ENCODE results near the gene LYSMD4.
"Not testable (repeated sequence)": the region's sequence is repeated elsewhere in the genome, so short reads cannot be mapped to it uniquely, and the experiment has no call there.

LYSMD4 gene

GRCh38 chr15:99753066-99753465 lies 19.8 kb upstream of the LYSMD4 start:
- DNase-seq (ENCODE audit: extremely low read depth, low read depth) = no peak
- TF ChIP-seq, protein P1, sequence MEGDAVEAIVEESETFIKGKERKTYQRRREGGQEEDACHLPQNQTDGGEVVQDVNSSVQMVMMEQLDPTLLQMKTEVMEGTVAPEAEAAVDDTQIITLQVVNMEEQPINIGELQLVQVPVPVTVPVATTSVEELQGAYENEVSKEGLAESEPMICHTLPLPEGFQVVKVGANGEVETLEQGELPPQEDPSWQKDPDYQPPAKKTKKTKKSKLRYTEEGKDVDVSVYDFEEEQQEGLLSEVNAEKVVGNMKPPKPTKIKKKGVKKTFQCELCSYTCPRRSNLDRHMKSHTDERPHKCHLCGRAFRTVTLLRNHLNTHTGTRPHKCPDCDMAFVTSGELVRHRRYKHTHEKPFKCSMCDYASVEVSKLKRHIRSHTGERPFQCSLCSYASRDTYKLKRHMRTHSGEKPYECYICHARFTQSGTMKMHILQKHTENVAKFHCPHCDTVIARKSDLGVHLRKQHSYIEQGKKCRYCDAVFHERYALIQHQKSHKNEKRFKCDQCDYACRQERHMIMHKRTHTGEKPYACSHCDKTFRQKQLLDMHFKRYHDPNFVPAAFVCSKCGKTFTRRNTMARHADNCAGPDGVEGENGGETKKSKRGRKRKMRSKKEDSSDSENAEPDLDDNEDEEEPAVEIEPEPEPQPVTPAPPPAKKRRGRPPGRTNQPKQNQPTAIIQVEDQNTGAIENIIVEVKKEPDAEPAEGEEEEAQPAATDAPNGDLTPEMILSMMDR (IDR thresholded peaks at IDR 0.05; ENCODE audit: low read depth, low read length) = no peak

DNA sequence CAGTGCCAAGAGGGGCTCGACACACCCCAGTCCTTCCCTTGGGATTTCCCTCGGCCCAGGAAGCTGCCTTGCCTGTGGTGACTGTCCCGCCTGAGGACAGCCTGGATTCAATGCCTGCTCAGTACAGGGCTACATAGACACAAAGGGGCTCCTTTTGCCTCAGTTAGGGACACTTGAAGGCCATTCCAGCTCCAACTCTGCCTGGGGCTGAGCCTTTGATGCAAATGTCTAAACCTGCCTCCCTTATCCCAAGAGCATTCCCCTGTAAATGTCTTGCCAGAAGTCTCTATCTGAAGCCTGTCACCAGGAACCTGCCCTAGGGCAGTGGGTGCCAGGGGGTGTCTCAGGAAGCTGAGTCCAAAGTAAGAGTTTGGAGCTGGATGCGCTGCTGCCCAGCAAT lies 19.3 kb upstream of the LYSMD4 start:
- DNase-seq (ENCODE audit: extremely low read depth, low read depth) = no peak
- TF ChIP-seq, protein P1 (IDR thresholded peaks at IDR 0.05; ENCODE audit: low read depth, low read length) = no peak

DNA sequence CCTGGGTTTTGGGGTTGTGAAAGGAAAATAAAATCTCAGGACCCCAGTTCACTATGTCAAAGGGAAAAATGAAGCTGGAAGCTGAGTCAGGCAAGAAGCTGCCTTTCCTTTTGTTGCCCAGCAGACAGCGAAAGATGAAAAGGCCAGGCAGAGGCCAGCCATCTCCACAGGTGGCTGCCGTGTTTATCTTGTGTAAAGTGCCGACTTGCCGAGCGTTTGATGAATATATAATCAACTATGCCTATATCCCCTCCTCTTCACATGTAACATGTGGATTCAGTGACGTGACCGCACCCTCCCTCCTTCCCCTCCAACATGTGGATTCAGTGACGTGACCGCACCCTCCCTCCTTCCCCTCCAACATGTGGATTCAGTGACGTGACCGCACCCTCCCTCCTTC lies 17.1 kb upstream of the LYSMD4 start:
- not testable (repeated sequence) for DNase-seq (ENCODE audit: extremely low read depth, low read depth)

DNA sequence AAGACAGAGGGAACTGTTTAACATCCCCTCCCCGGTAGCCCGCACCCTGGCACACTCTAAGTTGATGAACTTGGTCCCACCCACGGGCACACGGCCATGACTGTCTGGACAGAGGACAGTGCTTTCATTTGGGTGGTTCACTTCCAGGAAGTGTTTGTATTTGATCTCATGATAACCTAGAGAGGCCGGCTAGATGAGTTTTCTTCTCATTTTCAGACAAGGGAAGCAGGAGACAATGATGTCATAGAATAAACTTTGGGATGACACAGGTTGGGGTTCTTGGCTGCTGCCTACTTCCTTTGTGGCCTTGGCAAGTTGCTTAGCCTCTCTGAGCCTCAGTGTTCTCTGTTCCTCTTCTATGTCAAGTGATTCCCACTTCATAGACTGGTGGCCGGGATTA lies 16.1 kb upstream of the LYSMD4 start:
- TF ChIP-seq, protein P1 (IDR thresholded peaks at IDR 0.05; ENCODE audit: low read depth, low read length) = no peak
- no peak for DNase-seq (ENCODE audit: extremely low read depth, low read depth)

DNA sequence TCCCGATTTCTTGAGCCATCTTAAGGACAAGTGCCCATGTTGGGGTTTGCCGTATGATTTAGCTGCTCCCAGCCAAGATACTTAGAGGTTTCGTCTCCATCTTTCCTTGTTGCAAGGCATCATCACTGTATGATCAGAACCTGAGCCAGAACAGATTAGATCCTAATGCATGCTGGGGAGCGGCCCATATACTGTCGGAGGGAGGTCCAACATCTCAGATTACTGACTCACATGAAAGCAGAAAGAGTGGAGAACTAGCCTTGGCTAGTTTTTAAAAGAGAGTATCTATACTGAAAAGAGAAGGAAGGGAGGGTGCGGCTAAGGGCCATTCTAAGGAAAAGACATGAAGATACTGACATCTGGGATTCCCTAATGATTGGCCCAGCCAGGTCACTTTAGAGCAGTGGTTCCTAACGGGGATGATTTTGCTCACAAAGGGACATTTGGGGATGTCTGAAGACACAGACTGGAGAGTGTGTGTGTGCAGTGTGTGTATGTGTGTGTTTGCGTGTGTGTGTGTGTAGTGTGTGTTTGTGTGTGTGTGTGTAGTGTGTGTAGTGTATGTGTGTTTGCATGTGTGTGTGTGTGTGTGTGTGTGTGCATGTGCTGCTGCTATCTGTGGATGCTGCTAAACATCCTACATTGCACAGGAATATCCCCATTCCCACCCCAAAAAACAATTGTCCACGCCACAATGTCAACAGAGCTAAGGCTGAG lies 12.3 kb upstream of the LYSMD4 start:
- TF ChIP-seq, protein P1 (IDR thresholded peaks at IDR 0.05; ENCODE audit: low read depth, low read length) = no peak
- DNase-seq (ENCODE audit: extremely low read depth, low read depth) = no peak

- TF ChIP-seq, protein P1 (IDR thresholded peaks at IDR 0.05; ENCODE audit: low read depth, low read length) = no peak
- DNase-seq (ENCODE audit: extremely low read depth, low read depth) = no peak
Measured at GRCh38 chr15:99744142-99744541, 10.9 kb upstream of the LYSMD4 start.

GRCh38 chr15:99741835-99742234 lies 8.6 kb upstream of the LYSMD4 start:
- no peak for DNase-seq (ENCODE audit: extremely low read depth, low read depth)
- TF ChIP-seq, protein P1 (IDR thresholded peaks at IDR 0.05; ENCODE audit: low read depth, low read length) = no peak
